Calu3 (cell line): Measurements from ENCODE around the gene NPHP4. TPM values are rescaled to one million over a fixed set of nuclear protein-coding genes. Genes with fewer than 3 reads are reported as not detected.

Experiments
- BruUV-seq: library from RNA; stranded (reverse); fragments of 400-500 nt; replicated peaks from 2 replicates; lab custom pipeline; 2021; lab: Mats Ljungman, UMichigan
- CTCF ChIA-PET: fragments of 300-600 bp; sonication (Branson Sonifier 250); formaldehyde crosslinking; loops from one replicate; lab custom pipeline; 2022; ENCODE audit warnings: antibody characterized with exemption; lab: Charles Lee
- DNase-seq: peaks from one replicate; pipeline ENCODE4 v3.0.0; 2022
- H3K27ac Mint-ChIP-seq: one replicate; pipeline ENCODE4 v1.8.0; 2022; ENCODE audit warnings: mixed read lengths; ENCODE audit not compliant: unreplicated experiment
- H3K27me3 Mint-ChIP-seq: one replicate; pipeline ENCODE4 v1.8.0; 2022; ENCODE audit warnings: mixed read lengths; ENCODE audit not compliant: unreplicated experiment
- H3K36me3 Mint-ChIP-seq: one replicate; pipeline ENCODE4 v1.8.0; 2022; ENCODE audit warnings: mild to moderate bottlenecking, moderate library complexity, mixed read lengths; ENCODE audit not compliant: insufficient read depth, unreplicated experiment
- H3K4me1 Mint-ChIP-seq: one replicate; pipeline ENCODE4 v1.8.0; 2022; ENCODE audit warnings: mild to moderate bottlenecking, low read depth, mixed read lengths; ENCODE audit not compliant: unreplicated experiment
- H3K4me3 Mint-ChIP-seq: one replicate; pipeline ENCODE4 v1.8.0; 2022; ENCODE audit warnings: mild to moderate bottlenecking, low read depth, moderate library complexity, mixed read lengths; ENCODE audit not compliant: unreplicated experiment
- H3K9me3 Mint-ChIP-seq: one replicate; pipeline ENCODE4 v1.8.0; 2022; ENCODE audit warnings: low read depth, mixed read lengths; ENCODE audit not compliant: unreplicated experiment
- CTCF ChIP-seq: fragments of 200-600 bp; IDR thresholded peaks from one replicate; pipeline ENCODE4 v1.8.0; 2022; ENCODE audit warnings: antibody characterized with exemption; ENCODE audit not compliant: unreplicated experiment
- intact Hi-C: fragments of 100-400 bp; cut with micrococcal nuclease; formaldehyde crosslinking; loops from one replicate; pipeline ENCODE4 v1.10.0; 2022; ENCODE audit not compliant: unreplicated experiment
- total RNA-seq: library from RNA; stranded (reverse); gene quantifications from 2 replicates; pipeline ENCODE4 v1.2.3, GENCODE V29; 2022

Gene NPHP4
- total RNA-seq, 1 experiment from 2014 or later = 11.1 TPM

GRCh38 chr1:6008084-6008415 is 15.8 kb upstream of the NPHP4 start:
- no peak for DNase-seq
- CTCF ChIA-PET = no interaction called here
- intact Hi-C loops = no loop called here
- no peaks in the 10 kb centered on the region for H3K4me1 Mint-ChIP-seq
- BruUV-seq = no TSS peak
- no peak overlapping the region for H3K4me3 Mint-ChIP-seq
- no peak for TF ChIP-seq CTCF
- peaks cover 16% of the 10 kb centered on the region for H3K27me3 Mint-ChIP-seq
- no peak overlapping the region for H3K27ac Mint-ChIP-seq
- no peaks in the 10 kb centered on the region for H3K36me3 Mint-ChIP-seq
- H3K9me3 Mint-ChIP-seq = no peaks in the 10 kb centered on the region

GRCh38 chr1:6007318-6008083 is 15.3 kb upstream of the NPHP4 start:
- H3K27ac Mint-ChIP-seq = no peak overlapping the region
- H3K4me3 Mint-ChIP-seq = no peak overlapping the region
- H3K9me3 Mint-ChIP-seq = no peaks in the 10 kb centered on the region
- H3K27me3 Mint-ChIP-seq = peaks cover 16% of the 10 kb centered on the region
- no TSS peak for BruUV-seq
- intact Hi-C loops = no loop called here
- no peaks in the 10 kb centered on the region for H3K4me1 Mint-ChIP-seq
- DNase-seq = no peak
- no peak for TF ChIP-seq CTCF
- CTCF ChIA-PET = interaction anchor here (1.2 kb wide), 1 partner anchor 12 kb away, joined by 4 read pairs; no protein-coding TSS in a partner anchor
- H3K36me3 Mint-ChIP-seq = no peaks in the 10 kb centered on the region

- intact Hi-C loops = no loop called here
- Mint-ChIP-seq H3K27me3 (peaks cover 16% of the 10 kb centered on the region), H3K27ac (no peak overlapping the region), H3K9me3 (no peaks in the 10 kb centered on the region), H3K4me1 (no peaks in the 10 kb centered on the region), H3K4me3 (no peak overlapping the region), H3K36me3 (no peaks in the 10 kb centered on the region)
- BruUV-seq = no TSS peak
- no peak for DNase-seq
- TF ChIP-seq CTCF = no peak
- CTCF ChIA-PET = interaction anchor here (1.2 kb wide), 1 partner anchor 13 kb away, joined by 4 read pairs; no protein-coding TSS in a partner anchor
Measured at GRCh38 chr1:6006882-6007281, 14.7 kb upstream of the NPHP4 start.

- Mint-ChIP-seq H3K27me3 (peaks cover under 1% of the 10 kb centered on the region), H3K4me3 (no peak overlapping the region), H3K9me3 (no peaks in the 10 kb centered on the region), H3K4me1 (no peaks in the 10 kb centered on the region), H3K36me3 (no peaks in the 10 kb centered on the region), H3K27ac (no peak overlapping the region)
- no TSS peak for BruUV-seq
- TF ChIP-seq CTCF = no peak
- no peak for DNase-seq
- CTCF ChIA-PET = no interaction called here
- intact Hi-C loops = no loop called here
Measured at GRCh38 chr1:6005276-6005917, 13.2 kb upstream of the NPHP4 start.
